Adrenal gland (tissue), 5 donors: Measurements from ENCODE around the gene ALOX12B.

Experiments
- CTCF ChIP-seq, 6 experiments: fragments of 450-650 bp in 4 of 6; fragments of 200-600 bp in 2 of 6; sonication (generic) in 1 of 6; IDR thresholded peaks; 1 replicate in 5 of 6; 2 replicates in 1 of 6; pipeline versions ENCODE4 v1.5.1 to v1.8.0; 2016 to 2021; ENCODE audit warnings: antibody characterized with exemption in 6 of 6, mild to moderate bottlenecking in 2 of 6, moderate library complexity in 1 of 6
- POLR2A ChIP-seq, 2 donors: fragments of 450-650 bp; IDR thresholded peaks; one replicate each; pipeline ENCODE4 v1.6.1; 2017; ENCODE audit warnings: antibody characterized with exemption in 2 of 2, mild to moderate bottlenecking in 2 of 2, moderate library complexity in 1 of 2
- donor health status: DM: no; HTN: no; CAD: no.

- TF ChIP-seq CTCF (IDR thresholded peaks at IDR 0.05) (no peak), POLR2A (IDR thresholded peaks at IDR 0.05) (no peak)
Measured at GRCh38 chr17:8076502-8077266, 10.8 kb downstream of the ALOX12B start.
